Measurements from ENCODE around the gene MCCC1.
A peak's percentile ranks its signal among the peaks of the same experiment; 100 is the strongest.
"Not testable (repeated sequence)": the region's sequence is repeated elsewhere in the genome, so short reads cannot be mapped to it uniquely, and the experiment has no call there.

MCCC1 gene

GRCh38 chr3:183103950-183104349 is 4.7 kb upstream of the MCCC1 start:
- H3K9ac ChIP-seq (ENCODE audit: low read length); H3K27ac ChIP-seq (ENCODE audit: low read depth, low read length); H3K9me3 ChIP-seq (ENCODE audit: control insufficient read depth, insufficient read depth, low read depth, low read length); H3K36me3 ChIP-seq (ENCODE audit: control insufficient read depth, insufficient read depth, low read length); H3K27me3 ChIP-seq (ENCODE audit: control insufficient read depth, insufficient read depth, low read length); H3K4me3 ChIP-seq (ENCODE audit: low read depth, low read length); H3K4me1 ChIP-seq (ENCODE audit: control insufficient read depth, insufficient read depth, low read length): not testable (repeated sequence)

DNA sequence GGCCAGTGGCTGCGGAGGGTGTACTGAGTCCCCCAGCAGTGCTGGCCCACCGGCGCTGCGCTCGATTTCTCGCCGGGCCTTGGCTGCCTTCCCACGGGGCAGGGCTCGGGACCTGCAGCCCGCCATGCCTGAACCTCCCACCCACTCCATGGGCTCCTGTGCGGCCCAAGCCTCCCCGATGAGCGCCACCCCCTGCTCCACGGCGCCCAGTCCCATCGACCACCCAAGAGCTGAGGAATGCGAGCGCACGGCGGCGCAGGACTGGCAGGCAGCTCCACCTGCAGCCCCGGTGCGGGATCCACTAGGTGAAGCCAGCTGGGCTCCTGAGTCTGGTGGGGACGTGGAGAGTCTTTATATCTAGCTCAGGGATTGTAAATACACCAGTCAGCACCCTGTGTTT is 1.7 kb upstream of the MCCC1 start:
- H3K4me3 ChIP-seq (ENCODE audit: low read depth, low read length); H3K36me3 ChIP-seq (ENCODE audit: control insufficient read depth, insufficient read depth, low read length); H3K27ac ChIP-seq (ENCODE audit: low read depth, low read length); H3K9ac ChIP-seq (ENCODE audit: low read length); H3K27me3 ChIP-seq (ENCODE audit: control insufficient read depth, insufficient read depth, low read length); H3K4me1 ChIP-seq (ENCODE audit: control insufficient read depth, insufficient read depth, low read length); H3K9me3 ChIP-seq (ENCODE audit: control insufficient read depth, insufficient read depth, low read depth, low read length): not testable (repeated sequence)

DNA sequence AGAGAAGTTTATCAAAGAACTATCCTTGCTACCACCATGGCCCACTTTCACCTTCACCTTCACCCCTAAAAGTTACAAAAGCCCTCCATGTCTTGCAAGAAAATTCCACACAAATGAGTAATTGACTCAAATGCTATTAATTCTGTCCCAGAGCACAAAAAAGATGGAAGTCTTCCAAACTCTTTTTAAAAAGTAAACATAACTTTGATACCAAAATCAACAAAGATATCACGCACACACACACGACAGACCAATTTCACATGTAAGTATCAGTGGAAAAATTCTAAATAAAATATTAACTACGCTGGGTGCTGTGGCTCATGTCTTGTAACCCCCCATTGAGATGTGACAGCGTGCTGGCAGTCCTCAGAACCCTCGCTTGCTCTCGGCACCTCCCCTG is 1.1 kb upstream of the MCCC1 start:
- no peaks in the 10 kb centered on the region for H3K27me3 ChIP-seq (ENCODE audit: control insufficient read depth, insufficient read depth, low read length)
- H3K9ac ChIP-seq (ENCODE audit: low read length) = no peak overlapping the region
- H3K9me3 ChIP-seq (ENCODE audit: control insufficient read depth, insufficient read depth, low read depth, low read length) = no peaks in the 10 kb centered on the region
- H3K4me3 ChIP-seq (ENCODE audit: low read depth, low read length) = no peak overlapping the region
- 0 out of 2 replicates have a peak, but pooled peaks cover 5% of the 10 kb centered on the region for H3K4me1 ChIP-seq (ENCODE audit: control insufficient read depth, insufficient read depth, low read length)
- H3K27ac ChIP-seq (ENCODE audit: low read depth, low read length) = no peak overlapping the region
- no peaks in the 10 kb centered on the region for H3K36me3 ChIP-seq (ENCODE audit: control insufficient read depth, insufficient read depth, low read length)

DNA sequence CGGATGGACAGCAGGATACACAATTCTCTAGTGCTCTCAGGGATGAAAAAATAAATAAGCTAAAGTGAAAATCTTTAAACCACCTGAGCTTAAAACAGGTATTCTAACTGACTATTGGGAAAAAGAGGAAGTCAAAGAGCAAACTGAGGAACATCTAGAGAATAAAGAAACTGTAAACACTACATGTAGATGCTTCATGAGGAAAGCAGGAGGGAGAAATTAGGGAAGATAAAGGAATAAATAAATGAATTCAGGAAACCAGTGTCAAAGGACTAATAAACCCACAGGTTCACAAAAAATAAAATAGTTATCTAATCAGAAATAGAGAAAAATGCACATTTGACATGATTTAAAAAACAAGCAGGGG is 525 bp upstream of the MCCC1 start:
- Histone ChIP-seq H3K27ac (ENCODE audit: low read depth, low read length) (no peak overlapping the region), H3K9ac (ENCODE audit: low read length) (no peak overlapping the region), H3K4me3 (ENCODE audit: low read depth, low read length) (peak overlapping the region; percentile 25), H3K36me3 (ENCODE audit: control insufficient read depth, insufficient read depth, low read length) (no peaks in the 10 kb centered on the region), H3K27me3 (ENCODE audit: control insufficient read depth, insufficient read depth, low read length) (no peaks in the 10 kb centered on the region), H3K4me1 (ENCODE audit: control insufficient read depth, insufficient read depth, low read length) (0 out of 2 replicates have a peak, but pooled peaks cover 5% of the 10 kb centered on the region), H3K9me3 (ENCODE audit: control insufficient read depth, insufficient read depth, low read depth, low read length) (no peaks in the 10 kb centered on the region)

DNA sequence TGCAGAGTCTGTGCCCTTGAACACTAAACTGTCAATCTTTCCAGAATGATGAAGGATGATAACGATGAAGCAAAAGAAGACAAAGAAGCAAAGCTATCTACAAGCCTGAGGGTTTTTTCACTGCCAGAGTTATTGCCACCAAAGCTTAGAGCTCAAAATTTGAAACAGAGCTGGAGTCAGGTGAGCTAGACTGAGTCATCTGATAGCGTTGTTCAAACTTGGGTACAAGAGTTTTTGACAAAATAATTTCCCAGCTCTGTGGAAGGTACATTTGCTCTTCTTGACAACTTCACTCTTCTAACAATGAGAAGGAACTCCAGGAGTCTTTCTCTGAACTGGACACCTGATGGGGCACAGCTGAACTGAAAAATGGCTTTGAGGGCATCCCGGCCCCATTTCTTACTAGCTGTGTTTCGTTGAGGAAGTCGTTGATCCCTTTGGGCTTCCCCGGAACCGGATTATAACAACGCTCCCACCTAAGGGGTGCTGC is 715 bp downstream of the MCCC1 start:
- Histone ChIP-seq H3K9me3 (ENCODE audit: control insufficient read depth, insufficient read depth, low read depth, low read length) (no peaks in the 10 kb centered on the region), H3K4me1 (ENCODE audit: control insufficient read depth, insufficient read depth, low read length) (0 out of 2 replicates have a peak, but pooled peaks cover 5% of the 10 kb centered on the region), H3K27me3 (ENCODE audit: control insufficient read depth, insufficient read depth, low read length) (no peaks in the 10 kb centered on the region), H3K36me3 (ENCODE audit: control insufficient read depth, insufficient read depth, low read length) (no peaks in the 10 kb centered on the region), H3K27ac (ENCODE audit: low read depth, low read length) (peak overlapping the region; percentile 24; the same call in 1 of the 2 replicates), H3K9ac (ENCODE audit: low read length) (peak overlapping the region; percentile 87), H3K4me3 (ENCODE audit: low read depth, low read length) (peak overlapping the region; percentile 91)

- H3K27me3 ChIP-seq (ENCODE audit: control insufficient read depth, insufficient read depth, low read length) = no peaks in the 10 kb centered on the region
- H3K9ac ChIP-seq (ENCODE audit: low read length) = no peak overlapping the region
- H3K27ac ChIP-seq (ENCODE audit: low read depth, low read length) = no peak overlapping the region
- peaks cover 28% of the 10 kb centered on the region for H3K36me3 ChIP-seq (ENCODE audit: control insufficient read depth, insufficient read depth, low read length)
- no peak overlapping the region for H3K4me3 ChIP-seq (ENCODE audit: low read depth, low read length)
- no peaks in the 10 kb centered on the region for H3K9me3 ChIP-seq (ENCODE audit: control insufficient read depth, insufficient read depth, low read depth, low read length)
- H3K4me1 ChIP-seq (ENCODE audit: control insufficient read depth, insufficient read depth, low read length) = 0 out of 2 replicates have a peak, but pooled peaks cover 1% of the 10 kb centered on the region
These were observed 4.6 kb downstream of the MCCC1 start for GRCh38 chr3:183094711-183095110.

- H3K27me3 ChIP-seq (ENCODE audit: control insufficient read depth, insufficient read depth, low read length) = no peaks in the 10 kb centered on the region
- H3K9me3 ChIP-seq (ENCODE audit: control insufficient read depth, insufficient read depth, low read depth, low read length) = no peaks in the 10 kb centered on the region
- no peak overlapping the region for H3K27ac ChIP-seq (ENCODE audit: low read depth, low read length)
- peaks cover 33% of the 10 kb centered on the region for H3K36me3 ChIP-seq (ENCODE audit: control insufficient read depth, insufficient read depth, low read length)
- no peak overlapping the region for H3K4me3 ChIP-seq (ENCODE audit: low read depth, low read length)
- no peak overlapping the region for H3K9ac ChIP-seq (ENCODE audit: low read length)
- H3K4me1 ChIP-seq (ENCODE audit: control insufficient read depth, insufficient read depth, low read length) = no peaks in the 10 kb centered on the region
These were observed 7.0 kb downstream of the MCCC1 start for GRCh38 chr3:183092256-183092655.

- no peaks in the 10 kb centered on the region for H3K9me3 ChIP-seq (ENCODE audit: control insufficient read depth, insufficient read depth, low read depth, low read length)
- no peak overlapping the region for H3K9ac ChIP-seq (ENCODE audit: low read length)
- no peaks in the 10 kb centered on the region for H3K27me3 ChIP-seq (ENCODE audit: control insufficient read depth, insufficient read depth, low read length)
- H3K27ac ChIP-seq (ENCODE audit: low read depth, low read length) = no peak overlapping the region
- no peaks in the 10 kb centered on the region for H3K4me1 ChIP-seq (ENCODE audit: control insufficient read depth, insufficient read depth, low read length)
- no peak overlapping the region for H3K4me3 ChIP-seq (ENCODE audit: low read depth, low read length)
- H3K36me3 ChIP-seq (ENCODE audit: control insufficient read depth, insufficient read depth, low read length) = peaks cover 61% of the 10 kb centered on the region
These were observed 12.1 kb downstream of the MCCC1 start for GRCh38 chr3:183087184-183087583.

DNA sequence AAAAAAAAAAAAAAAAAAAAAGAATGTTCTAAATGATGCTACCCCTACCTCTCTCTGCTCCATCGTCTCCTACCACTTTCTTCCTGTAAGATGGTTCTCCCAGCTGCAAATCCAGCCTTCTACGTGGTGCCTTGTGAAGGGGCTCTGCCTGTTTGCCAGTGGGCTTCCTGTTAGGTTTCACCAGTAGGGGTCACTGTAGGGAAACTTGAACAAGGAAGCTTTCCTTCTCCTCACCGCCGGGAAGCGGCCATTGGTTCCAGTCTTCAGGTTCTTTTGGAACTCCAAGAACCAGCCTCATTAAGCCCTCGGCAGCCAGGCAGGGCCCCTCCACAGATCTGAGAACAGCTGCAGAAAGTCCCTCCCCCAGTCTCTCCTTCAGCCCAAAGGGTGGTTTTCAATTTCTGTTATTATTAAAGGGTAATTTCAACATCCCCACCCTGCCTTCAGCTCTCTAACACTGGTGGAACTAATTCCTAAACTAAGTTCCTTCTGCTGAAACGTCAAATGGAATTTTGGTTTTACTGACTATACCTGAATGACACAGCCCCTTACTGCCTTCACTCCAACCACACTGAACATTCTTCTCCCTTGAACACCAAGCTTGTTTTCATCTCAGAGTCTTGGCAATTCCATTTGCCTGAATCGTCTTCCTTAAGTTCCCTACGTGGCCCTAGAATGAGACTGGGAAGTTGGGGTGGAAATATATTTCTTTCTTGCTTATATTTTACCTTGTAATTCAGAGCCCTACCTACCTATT is 13.5 kb downstream of the MCCC1 start:
- H3K4me1 ChIP-seq (ENCODE audit: control insufficient read depth, insufficient read depth, low read length) = no peaks in the 10 kb centered on the region
- peaks cover 7% of the 10 kb centered on the region for H3K9me3 ChIP-seq (ENCODE audit: control insufficient read depth, insufficient read depth, low read depth, low read length)
- no peak overlapping the region for H3K27ac ChIP-seq (ENCODE audit: low read depth, low read length)
- no peak overlapping the region for H3K9ac ChIP-seq (ENCODE audit: low read length)
- H3K27me3 ChIP-seq (ENCODE audit: control insufficient read depth, insufficient read depth, low read length) = no peaks in the 10 kb centered on the region
- H3K36me3 ChIP-seq (ENCODE audit: control insufficient read depth, insufficient read depth, low read length) = peaks cover 61% of the 10 kb centered on the region
- no peak overlapping the region for H3K4me3 ChIP-seq (ENCODE audit: low read depth, low read length)

- Histone ChIP-seq H3K4me1 (ENCODE audit: control insufficient read depth, insufficient read depth, low read length) (no peaks in the 10 kb centered on the region), H3K27ac (ENCODE audit: low read depth, low read length) (no peak overlapping the region), H3K4me3 (ENCODE audit: low read depth, low read length) (no peak overlapping the region), H3K27me3 (ENCODE audit: control insufficient read depth, insufficient read depth, low read length) (no peaks in the 10 kb centered on the region), H3K9ac (ENCODE audit: low read length) (no peak overlapping the region), H3K9me3 (ENCODE audit: control insufficient read depth, insufficient read depth, low read depth, low read length) (peaks cover 35% of the 10 kb centered on the region), H3K36me3 (ENCODE audit: control insufficient read depth, insufficient read depth, low read length) (peaks cover 74% of the 10 kb centered on the region)
These were observed 16.9 kb downstream of the MCCC1 start for GRCh38 chr3:183082355-183082915.

- Histone ChIP-seq H3K27me3 (ENCODE audit: control insufficient read depth, insufficient read depth, low read length) (no peaks in the 10 kb centered on the region), H3K4me3 (ENCODE audit: low read depth, low read length) (no peak overlapping the region), H3K9ac (ENCODE audit: low read length) (no peak overlapping the region), H3K4me1 (ENCODE audit: control insufficient read depth, insufficient read depth, low read length) (no peaks in the 10 kb centered on the region), H3K27ac (ENCODE audit: low read depth, low read length) (no peak overlapping the region), H3K9me3 (ENCODE audit: control insufficient read depth, insufficient read depth, low read depth, low read length) (peaks cover 43% of the 10 kb centered on the region), H3K36me3 (ENCODE audit: control insufficient read depth, insufficient read depth, low read length) (peaks cover 72% of the 10 kb centered on the region)
These were observed 17.7 kb downstream of the MCCC1 start for GRCh38 chr3:183081459-183082183.
